ENCODE results near the gene CALML5.

CALML5 gene

DNA sequence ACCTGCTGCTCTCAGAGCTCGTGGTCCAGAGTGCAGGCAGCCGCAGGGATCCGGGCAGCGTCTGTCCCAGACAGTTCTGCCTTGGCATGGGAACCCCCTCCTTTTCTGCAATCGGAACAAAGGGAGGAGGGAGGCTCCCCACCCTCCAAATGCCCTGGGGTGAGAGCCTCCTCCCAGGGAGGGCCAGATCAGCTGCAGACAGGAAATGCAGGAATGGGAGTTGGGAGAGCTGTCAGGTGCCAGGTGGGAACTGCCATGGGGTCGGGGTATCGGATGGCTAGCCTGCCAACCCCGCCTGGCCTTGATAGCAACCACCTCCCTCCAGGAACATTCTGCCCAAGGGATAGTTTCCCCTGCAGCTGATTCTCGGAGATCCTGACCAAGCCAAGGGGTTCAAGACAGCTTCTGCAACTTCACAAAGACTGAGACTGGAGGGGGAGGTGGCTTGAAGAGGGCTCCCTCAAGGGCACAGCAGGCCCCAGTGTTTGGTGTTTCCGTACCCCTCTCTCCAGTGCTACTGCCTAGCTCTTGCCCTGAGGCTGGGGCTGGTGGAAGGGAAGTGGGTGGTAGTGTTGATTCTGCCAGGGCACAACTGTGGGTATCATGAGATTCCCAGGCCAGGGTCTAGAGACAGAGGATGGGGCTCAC, at the start of gene CALML5:
TSS of gene CALML5 (minus strand) at position 78 of the 648 bp plus-strand sequence. CDS start 132 bp downstream, outside the sequence.
- DNase-seq: no peak

DNA sequence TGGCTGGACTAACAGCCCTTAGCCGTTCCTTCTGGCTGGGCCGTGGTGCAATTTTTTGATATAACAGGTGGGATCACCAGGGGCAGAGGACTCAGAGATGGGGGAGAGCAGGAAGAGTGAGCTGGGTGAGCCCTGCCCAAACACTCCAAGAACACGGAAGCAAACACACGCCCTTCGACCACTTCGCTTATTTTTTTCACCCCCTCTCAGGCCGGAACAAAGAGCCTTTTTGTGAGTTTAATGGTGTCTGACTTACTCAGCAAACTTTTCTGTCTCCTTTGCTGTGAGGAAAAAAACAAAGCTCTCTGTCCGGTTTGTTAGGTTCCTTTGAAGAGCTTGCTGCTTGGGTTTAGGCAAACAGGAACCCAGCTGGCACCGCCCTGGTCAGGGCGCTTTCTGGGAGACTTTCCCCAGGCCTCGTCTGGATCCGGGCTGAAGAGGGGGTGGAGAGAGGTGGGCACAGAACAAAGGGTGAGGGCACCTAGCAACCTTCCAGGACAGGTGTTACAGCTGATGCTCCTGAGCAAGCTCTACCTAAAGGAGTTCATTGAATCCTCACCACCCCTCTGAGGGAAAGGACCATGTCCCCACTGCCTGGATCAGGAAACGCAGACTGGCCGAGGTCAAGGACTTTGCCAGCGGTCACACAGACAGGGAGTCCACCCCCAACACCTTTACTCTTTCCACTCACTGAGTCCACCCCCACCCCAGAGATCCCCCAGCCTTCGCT, 48.7 kb upstream of the CALML5 start:
- DNase-seq: no peak

- no peak for DNase-seq
These were observed 48.2 kb upstream of the CALML5 start for GRCh38 chr10:5547681-5547930.

DNA sequence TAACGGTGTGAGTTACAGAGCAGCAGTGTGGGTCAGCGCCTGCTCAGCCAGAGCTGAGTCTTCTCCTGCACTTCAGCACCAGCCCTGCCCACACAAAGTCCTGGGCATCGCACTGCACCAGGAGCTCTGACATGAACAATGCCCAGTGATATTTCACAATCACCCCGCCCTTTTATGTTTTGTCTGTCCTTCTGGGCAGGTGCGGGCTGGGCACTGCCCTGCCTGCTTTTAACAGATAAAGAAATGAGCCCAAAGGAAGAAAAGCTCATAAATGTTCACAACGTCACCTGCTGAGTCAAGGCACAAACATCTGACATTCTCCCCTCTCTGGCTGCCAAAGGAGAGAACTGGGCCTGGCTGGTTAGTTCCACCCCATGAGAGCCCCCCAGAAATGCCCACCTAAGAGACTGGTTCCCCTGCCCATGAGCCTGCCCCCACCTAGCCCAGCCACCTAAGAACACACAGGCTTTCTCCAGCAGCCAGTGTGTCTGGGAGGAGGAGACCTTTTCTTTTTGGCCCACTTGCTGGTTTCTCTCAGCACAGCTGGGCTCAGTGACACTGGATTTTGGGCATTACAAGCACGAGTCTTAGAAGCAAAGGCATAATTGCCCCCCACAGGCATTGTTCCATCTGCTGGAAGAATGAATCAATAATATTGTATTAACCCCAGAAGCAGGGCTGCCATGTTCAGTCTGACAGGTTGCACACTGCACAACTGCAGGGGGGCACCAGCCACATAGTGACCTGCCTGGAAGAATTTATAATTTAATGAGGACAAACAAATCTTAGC, 47.7 kb upstream of the CALML5 start:
- DNase-seq: no peak

GRCh38 chr10:5545778-5546710, 46.7 kb upstream of the CALML5 start:
- no peak for DNase-seq

DNA sequence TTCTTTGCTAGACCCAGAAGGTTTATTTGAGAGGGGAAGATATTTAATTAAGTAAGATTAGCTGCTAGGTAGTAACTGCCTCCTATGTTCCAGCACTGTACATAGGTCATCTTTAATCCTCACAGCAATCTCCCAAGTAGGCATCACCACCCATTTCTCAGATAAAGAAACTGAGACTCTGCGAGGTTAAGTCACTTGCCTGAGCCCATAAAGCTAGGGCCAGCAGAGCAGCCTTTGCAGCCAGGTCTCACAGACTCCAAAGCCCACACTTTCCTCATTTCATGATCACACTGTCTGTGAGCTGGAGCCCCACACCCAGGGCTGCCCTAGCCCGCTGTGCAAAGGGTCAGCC, 46.0 kb upstream of the CALML5 start:
- DNase-seq: no peak

- DNase-seq: no peak
These were observed 45.6 kb upstream of the CALML5 start for GRCh38 chr10:5545011-5545410.

- DNase-seq: no peak
These were observed 44.9 kb upstream of the CALML5 start for GRCh38 chr10:5544216-5544805.

- no peak for DNase-seq
These were observed 44.3 kb upstream of the CALML5 start for GRCh38 chr10:5543623-5544022.

DNA sequence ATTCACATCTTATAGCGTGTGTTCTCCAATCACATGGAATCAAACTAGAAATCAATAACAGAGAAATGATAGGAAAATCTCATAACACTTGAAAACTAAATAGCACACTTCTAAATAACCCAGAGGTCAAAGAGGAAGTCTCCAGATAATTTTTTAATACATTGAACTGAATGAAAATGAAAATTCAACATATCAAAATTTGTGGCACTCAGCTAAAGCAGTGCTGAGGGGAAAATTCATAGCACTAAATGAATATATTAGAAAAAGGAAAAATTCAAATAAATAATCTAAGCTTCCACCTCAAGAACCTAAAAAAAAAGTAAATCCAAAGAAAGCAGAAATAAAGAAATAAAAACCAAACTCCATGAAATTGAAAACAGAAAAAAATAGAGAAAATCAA, 42.7 kb upstream of the CALML5 start:
- DNase-seq: no peak

DNA sequence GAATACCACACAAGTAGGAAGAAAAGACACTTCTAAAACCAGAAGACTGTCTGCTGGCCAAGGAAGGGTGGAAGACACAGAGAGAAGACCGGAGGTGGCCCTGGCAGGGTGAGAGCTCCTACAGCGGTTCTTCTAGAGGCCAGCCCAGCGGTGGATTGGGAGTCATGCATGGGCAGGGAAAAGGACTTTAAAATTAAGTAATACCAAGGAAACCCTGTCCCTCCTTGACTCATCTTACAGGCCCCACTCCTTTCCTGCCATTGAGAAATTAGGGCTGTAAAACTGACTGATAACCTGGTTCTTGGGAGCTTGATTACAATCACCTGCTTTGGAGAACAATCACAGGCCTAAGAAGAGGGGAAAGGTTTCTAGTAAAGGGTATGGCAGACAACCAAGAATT, 41.5 kb upstream of the CALML5 start:
- DNase-seq: no peak

DNA sequence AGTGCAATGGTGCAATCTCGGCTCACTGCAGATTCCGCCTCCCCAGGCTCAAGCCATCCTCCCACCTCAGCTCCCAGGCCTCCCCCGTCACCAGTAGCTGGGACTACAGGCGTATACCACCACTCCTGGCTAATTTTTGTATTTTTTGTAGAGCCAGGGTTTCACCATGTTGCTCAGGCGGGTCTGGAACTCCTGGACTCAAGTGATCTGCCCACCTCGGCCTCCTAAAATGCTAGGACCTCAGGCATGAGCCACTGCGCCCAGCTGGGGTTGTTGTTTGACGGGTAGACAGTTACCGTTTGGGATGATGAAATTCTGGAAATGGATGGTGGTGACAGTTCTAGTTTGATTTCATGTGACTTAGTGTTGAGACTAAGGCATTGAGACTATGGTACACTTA, 40.7 kb upstream of the CALML5 start:
- DNase-seq: no peak

- DNase-seq: no peak
These were observed 39.7 kb upstream of the CALML5 start for GRCh38 chr10:5538892-5539651.

- no peak for DNase-seq
These were observed 39.1 kb upstream of the CALML5 start for GRCh38 chr10:5538446-5538845.

DNA sequence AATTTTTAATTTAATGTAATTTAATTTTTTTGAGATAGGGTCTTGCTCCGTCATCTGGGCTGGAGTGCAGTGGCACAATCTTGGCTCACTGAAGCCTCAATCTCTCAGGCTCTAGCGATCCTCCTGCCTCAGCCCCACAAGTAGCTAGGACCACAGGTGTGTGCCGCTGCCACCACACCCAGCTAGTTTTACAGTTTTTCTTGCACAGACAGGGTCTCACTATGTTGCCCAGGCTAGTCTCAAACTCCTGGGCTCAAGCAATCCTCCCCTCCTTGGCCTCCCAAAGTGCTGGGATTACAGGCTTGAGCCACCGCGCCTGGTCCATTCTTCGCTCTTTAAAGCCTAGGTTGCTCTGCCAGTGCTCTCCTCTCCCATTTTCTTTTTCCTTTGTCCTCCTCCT, 38.3 kb upstream of the CALML5 start:
- DNase-seq: no peak

DNA sequence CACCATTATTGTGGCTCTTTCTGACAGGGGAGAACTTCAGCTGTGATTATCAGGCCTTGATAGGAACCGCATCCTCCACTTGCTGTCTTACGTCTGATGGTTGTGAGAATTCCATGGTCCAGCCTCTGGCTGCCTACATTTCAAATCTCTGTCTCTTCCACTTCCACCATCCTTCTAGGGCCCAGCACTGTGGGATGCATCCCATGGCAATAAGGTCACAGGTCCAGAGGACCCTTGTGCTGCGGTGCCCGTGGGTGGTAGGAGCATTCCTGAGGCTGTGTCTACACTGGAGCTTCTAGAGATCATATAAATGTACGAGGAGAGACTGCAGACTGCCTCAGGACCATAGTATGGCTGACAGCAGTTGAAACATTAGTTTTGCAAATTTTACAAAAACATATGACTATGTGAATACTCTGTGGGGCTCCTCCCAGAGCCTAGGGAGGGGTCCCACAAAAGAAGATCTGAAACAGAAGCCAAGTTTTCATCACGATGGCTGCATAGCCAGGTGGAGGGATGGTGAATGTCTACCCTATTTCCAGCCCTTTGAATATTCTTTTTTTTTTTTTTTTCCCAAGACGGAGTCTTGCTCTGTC, 37.2 kb upstream of the CALML5 start:
- DNase-seq: no peak

DNA sequence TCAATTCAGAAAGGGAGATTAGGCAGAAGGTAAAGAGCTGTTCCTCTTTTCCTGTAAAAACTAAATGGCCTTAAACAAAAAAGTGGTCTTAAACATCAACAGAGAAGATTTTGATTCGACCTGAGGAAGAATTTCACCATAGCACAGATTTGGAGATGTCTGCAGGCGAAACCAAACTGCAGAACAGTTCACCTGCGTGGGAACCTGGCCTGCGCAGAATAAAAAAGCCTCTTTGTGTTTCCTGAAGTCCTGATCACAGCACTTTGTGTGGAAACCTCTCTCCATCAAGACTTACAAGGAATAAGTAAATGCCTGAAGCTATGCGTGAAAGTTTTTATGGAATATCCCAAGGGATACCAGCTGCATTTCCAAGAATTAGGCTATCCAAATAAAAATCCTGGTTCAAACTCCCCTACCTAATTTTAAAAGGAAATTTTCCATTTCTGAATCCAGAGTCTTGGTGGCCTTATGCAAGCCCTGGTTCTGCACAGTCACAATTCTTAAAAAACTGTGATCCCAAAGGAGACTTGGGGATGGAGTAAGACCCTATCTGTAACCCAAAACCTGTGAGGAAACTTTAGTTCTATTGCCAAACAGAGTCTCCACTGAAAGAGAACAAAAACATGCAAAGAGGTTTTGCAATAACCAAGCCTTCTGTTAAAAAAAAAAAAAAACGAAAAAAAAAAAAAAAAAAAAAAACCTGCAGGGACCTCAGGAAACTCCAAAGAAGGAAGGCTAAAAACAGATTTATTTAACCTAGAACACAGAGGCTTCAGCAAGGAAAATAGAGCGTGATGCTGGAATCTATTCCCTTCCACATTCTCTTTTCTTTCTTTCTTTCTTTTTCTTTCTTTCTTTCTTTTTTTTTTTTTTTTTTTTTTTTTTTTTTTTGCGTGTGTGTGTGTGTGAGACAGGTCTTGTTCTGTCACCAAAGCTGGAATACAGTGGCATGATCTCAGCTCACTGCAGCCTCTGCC, 35.8 kb upstream of the CALML5 start:
- DNase-seq: no peak

- no peak for DNase-seq
These were observed 34.9 kb upstream of the CALML5 start for GRCh38 chr10:5534051-5534821.

DNA sequence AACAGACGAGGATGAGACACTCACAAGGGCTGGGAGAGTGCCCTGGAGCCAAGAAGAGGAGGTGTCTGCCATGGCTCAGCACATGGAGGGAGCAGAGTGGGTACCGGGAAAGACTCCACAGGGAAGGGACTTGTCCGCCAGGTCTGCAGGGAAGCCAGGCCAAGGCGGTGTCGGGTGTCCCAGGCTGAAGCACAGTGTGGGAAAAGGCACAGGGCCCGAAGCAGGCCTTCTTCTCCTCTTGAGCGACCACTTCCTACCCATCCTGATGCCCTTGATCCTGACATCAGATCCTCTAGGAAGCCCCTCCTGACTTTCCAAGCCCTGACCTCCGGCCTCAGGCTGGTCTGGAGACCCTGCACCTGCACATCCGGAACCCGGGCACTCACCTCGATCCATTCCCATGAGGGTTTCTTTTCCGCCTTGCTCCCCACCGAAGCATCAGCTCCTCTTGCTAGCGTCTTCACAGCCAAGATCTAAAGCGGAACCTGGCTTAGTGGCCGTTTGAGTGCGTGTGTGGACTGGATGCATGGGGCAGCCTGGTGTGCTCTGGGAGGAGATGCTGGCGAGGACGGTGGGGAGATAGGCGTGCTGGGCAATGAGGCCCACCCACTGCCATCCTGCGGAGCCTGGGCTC, 33.8 kb upstream of the CALML5 start:
- DNase-seq: no peak
